GM12878 (cell line): ENCODE data around the gene CMTM2. TPM values are rescaled to one million over a fixed set of nuclear protein-coding genes. Genes with fewer than 3 reads are reported as not detected.

Source experiments
- ATAC-seq: fragments of 200-7000 bp; cut with Tn5 transposase; 3 replicates; pipeline ENCODE4 v1.9.1; 2020; ENCODE audit warnings: mild to moderate bottlenecking, moderate library complexity
- BruUV-seq: library from RNA; stranded (reverse); fragments of 400-500 nt; replicated peaks from 2 replicates; lab custom pipeline; 2021; lab: Mats Ljungman, UMichigan
- CTCF ChIA-PET: fragments of 300-600 bp; sonication (Branson Sonifier 250); formaldehyde crosslinking; extraction: SDS; loops from one replicate; lab custom pipeline; 2021; ENCODE audit warnings: inconsistent platforms; lab: Yijun Ruan, JAX
- POLR2A ChIA-PET: fragments of 350-600 bp; formaldehyde crosslinking; extraction: SDS; loops from one replicate; lab custom pipeline; 2021; ENCODE audit warnings: inconsistent platforms; lab: Charles Lee
- RAD21 ChIA-PET: fragments of 300-600 bp; sonication (Branson Sonifier 250); formaldehyde crosslinking; loops from one replicate; lab custom pipeline; 2023; ENCODE audit warnings: antibody characterized with exemption; ENCODE audit not compliant: unreplicated experiment; lab: Charles Lee
- SMC1A ChIA-PET: fragments of 300-600 bp; sonication (Branson Sonifier 250); formaldehyde crosslinking; loops from one replicate; lab custom pipeline; 2023; ENCODE audit not compliant: unreplicated experiment, uncharacterized antibody; lab: Charles Lee
- DNase-seq: peaks from one replicate; pipeline ENCODE4 v3.0.0-alpha.2; 2011; ENCODE audit warnings: low read depth, low spot score
- FAIRE-seq: peaks from 3 replicates; lab custom pipeline; 2011; peaks lifted over from hg19 to GRCh38; lab: Jason Lieb, UNC
- H2AFZ ChIP-seq: 2 replicates; pipeline ENCODE4 v1.6.0; 2011; ENCODE audit warnings: low read depth, low read length, control low read depth; ENCODE audit not compliant: control insufficient read depth
- H3K27ac ChIP-seq: 2 replicates; pipeline ENCODE4 v1.5.1; 2011; ENCODE audit warnings: control low read depth; ENCODE audit not compliant: control insufficient read depth, insufficient read depth
- H3K27me3 ChIP-seq, 2 experiments: replicated peaks in 1 of 2; 2 replicates each; pipeline versions ENCODE4 v1.6.0 to v1.6.1; 2011; ENCODE audit warnings: low read length in 1 of 2; ENCODE audit not compliant: control insufficient read depth in 2 of 2, insufficient read depth in 2 of 2
- H3K36me3 ChIP-seq, 2 experiments: 2 replicates each; pipeline ENCODE4 v1.5.1; 2011; ENCODE audit warnings: low read length in 1 of 2; ENCODE audit not compliant: control insufficient read depth in 2 of 2, insufficient read depth in 2 of 2
- H3K4me1 ChIP-seq: 2 replicates; pipeline ENCODE4 v1.6.1; 2011; ENCODE audit warnings: mild to moderate bottlenecking, low read length, moderate library complexity, mixed read lengths; ENCODE audit not compliant: control insufficient read depth, insufficient read depth
- H3K4me2 ChIP-seq: 2 replicates; pipeline ENCODE4 v1.6.0; 2011; ENCODE audit warnings: control low read depth; ENCODE audit not compliant: control insufficient read depth, insufficient read depth
- H3K4me3 ChIP-seq: fragments of 200-600 bp; sonication (generic); 2 replicates; pipeline ENCODE4 v1.5.1; 2016
- H3K79me2 ChIP-seq: 2 replicates; pipeline ENCODE4 v1.6.0; 2011; ENCODE audit warnings: low read length; ENCODE audit not compliant: control insufficient read depth, insufficient read depth
- H3K9ac ChIP-seq: 2 replicates; pipeline ENCODE4 v1.8.0; 2011; ENCODE audit warnings: low read length, control low read depth, mixed read lengths; ENCODE audit not compliant: control insufficient read depth, insufficient read depth
- H3K9me3 ChIP-seq: replicated peaks from 3 replicates; pipeline ENCODE4 v1.5.1; 2011; ENCODE audit warnings: mild to moderate bottlenecking, low read length; ENCODE audit not compliant: control insufficient read depth, insufficient read depth
- H4K20me1 ChIP-seq: 2 replicates; pipeline ENCODE4 v1.6.0; 2011; ENCODE audit not compliant: control insufficient read depth, insufficient read depth
- BHLHE40 ChIP-seq, 2 experiments: fragments of 450-650 bp in 1 of 2; IDR thresholded peaks; 2 replicates each; pipeline ENCODE4 v1.6.1; 2011 to 2017; ENCODE audit warnings: low read depth in 2 of 2, borderline replicate concordance in 1 of 2, improper control_type of control experiment in 1 of 2, low read length in 1 of 2, mild to moderate bottlenecking in 1 of 2
- CBX5 ChIP-seq: sonication (generic); IDR thresholded peaks from 2 replicates; pipeline ENCODE4 v1.6.1; 2016; ENCODE audit warnings: low read depth, moderate library complexity, mild to moderate bottlenecking, inconsistent platforms
- DPF2 ChIP-seq: fragments of 450-650 bp; IDR thresholded peaks from 2 replicates; pipeline ENCODE4 v1.6.1; 2017; ENCODE audit warnings: mild to moderate bottlenecking
- EGR1 ChIP-seq, 2 experiments: IDR thresholded peaks; 1 replicate in 1 of 2; 2 replicates in 1 of 2; pipeline ENCODE4 v1.6.1; 2011 to 2012; ENCODE audit warnings: low read depth in 2 of 2, low read length in 2 of 2, borderline replicate concordance in 1 of 2, mild to moderate bottlenecking in 1 of 2, moderate library complexity in 1 of 2
- GATAD2B ChIP-seq: fragments of 450-650 bp; conservative IDR thresholded peaks from 2 replicates; pipeline ENCODE4 v1.6.1; 2017; ENCODE audit warnings: low read depth, mild to moderate bottlenecking, moderate library complexity
- IKZF1 ChIP-seq: fragments of 450-650 bp; conservative IDR thresholded peaks from 2 replicates; pipeline ENCODE4 v1.6.1; 2017; ENCODE audit warnings: antibody characterized with exemption, mild to moderate bottlenecking
- LARP7 ChIP-seq: fragments of 450-650 bp; IDR thresholded peaks from 2 replicates; pipeline ENCODE4 v1.6.1; 2017; ENCODE audit warnings: mild to moderate bottlenecking
- MTA2 ChIP-seq: fragments of 450-650 bp; IDR thresholded peaks from 2 replicates; pipeline ENCODE4 v1.6.1; 2016; ENCODE audit warnings: low read depth, mild to moderate bottlenecking, moderate library complexity
- MTA3 ChIP-seq: IDR thresholded peaks from 2 replicates; pipeline ENCODE4 v1.6.1; 2012; ENCODE audit warnings: low read length, inconsistent platforms, borderline replicate concordance
- NR2F1 ChIP-seq: fragments of 450-650 bp; conservative IDR thresholded peaks from 2 replicates; pipeline ENCODE4 v1.6.1; 2017; ENCODE audit warnings: mild to moderate bottlenecking
- POLR2A ChIP-seq: IDR thresholded peaks from 2 replicates; pipeline ENCODE4 v1.6.1; 2011; ENCODE audit warnings: low read depth, mild to moderate bottlenecking, low read length
- RB1 ChIP-seq: fragments of 450-650 bp; formaldehyde crosslinking; IDR thresholded peaks from 2 replicates; pipeline ENCODE4 v1.6.1; 2017; ENCODE audit warnings: mild to moderate bottlenecking, borderline replicate concordance
- SMARCA5 ChIP-seq: fragments of 450-650 bp; IDR thresholded peaks from 2 replicates; pipeline ENCODE4 v1.6.1; 2017; ENCODE audit warnings: mild to moderate bottlenecking
- SMC3 ChIP-seq: IDR thresholded peaks from 2 replicates; pipeline ENCODE4 v1.6.1; 2011; ENCODE audit warnings: low read length, improper control_type of control experiment, borderline replicate concordance
- ZBED1 ChIP-seq: IDR thresholded peaks from 2 replicates; pipeline ENCODE4 v1.6.1; 2016; ENCODE audit warnings: borderline replicate concordance
- WGBS: methylation state at CpG from one replicate; pipeline ENCODE4 v1.1.6; 2016; ENCODE audit warnings: low lambda C conversion rate; ENCODE audit not compliant: insufficient replicate concordance, insufficient coverage; ENCODE audit errors: missing lambda C conversion rate; 5-methylcytosine and 5-hydroxymethylcytosine counted together
- in situ Hi-C: fragments of 300-500 bp; cut with MboI; formaldehyde crosslinking; loops from 9 replicates; pipeline ENCODE4 v1.14.3; 2018; ENCODE audit warnings: mixed read lengths
- intact Hi-C: fragments of 100-400 bp; cut with micrococcal nuclease; formaldehyde crosslinking; loops from one replicate; pipeline ENCODE4 v1.14.2; 2022; ENCODE audit not compliant: unreplicated experiment
- polyA plus RNA-seq, 11 experiments: library from polyadenylated mRNA; depleted of rRNA in 4 of 11; unstranded in 6 of 11; stranded (reverse) in 5 of 11; fragments of >200 nt; fragmentation: Nextera tagmentation in 4 of 11; fragmentation: Illumina TruSeq in 1 of 11; extraction: Ambion mirVana in 4 of 11; extraction: Trizol in 1 of 11; gene quantifications; 1 replicate in 1 of 11; 2 replicates in 10 of 11; pipeline versions ENCODE4 v1.2.1 to v1.2.3, GENCODE V29; 2011 to 2016; ENCODE audit warnings: inconsistent platforms in 2 of 11, missing spikeins in 2 of 11, low read depth in 1 of 11
- total RNA-seq, 4 experiments: library from RNA; depleted of rRNA in 3 of 4; stranded (reverse); fragments of >200 nt in 3 of 4; fragmentation: Illumina TruSeq in 1 of 4; extraction: Trizol in 1 of 4; gene quantifications; 2 replicates each; pipeline versions ENCODE4 v1.2.1 to v1.2.3, GENCODE V29; 2013 to 2021
- TF ChIP-seq, protein P1 (sequence below), 3 experiments: IDR thresholded peaks in 2 of 3; conservative IDR thresholded peaks in 1 of 3; 2 replicates each; pipeline ENCODE4 v1.5.1; 2011; ENCODE audit warnings: low read depth in 3 of 3, low read length in 3 of 3, mild to moderate bottlenecking in 3 of 3, control low read depth in 2 of 3, moderate library complexity in 2 of 3, inconsistent platforms in 1 of 3, mixed read lengths in 1 of 3; ENCODE audit not compliant: control insufficient read depth in 2 of 3, insufficient read depth in 1 of 3; ENCODE audit errors: extremely low read depth in 1 of 3
- TF ChIP-seq, protein P2 (sequence below): fragments of 450-650 bp; IDR thresholded peaks from 2 replicates; pipeline ENCODE4 v1.6.1; 2017; ENCODE audit warnings: mild to moderate bottlenecking, moderate library complexity

CMTM2 gene
- total and polyA plus RNA-seq, 10 of the 15 experiments (the other 5 are each of a cell fraction or from before 2014, with no cell fraction given): 0.26 to 0.34 TPM; not detected in 8

DNA sequence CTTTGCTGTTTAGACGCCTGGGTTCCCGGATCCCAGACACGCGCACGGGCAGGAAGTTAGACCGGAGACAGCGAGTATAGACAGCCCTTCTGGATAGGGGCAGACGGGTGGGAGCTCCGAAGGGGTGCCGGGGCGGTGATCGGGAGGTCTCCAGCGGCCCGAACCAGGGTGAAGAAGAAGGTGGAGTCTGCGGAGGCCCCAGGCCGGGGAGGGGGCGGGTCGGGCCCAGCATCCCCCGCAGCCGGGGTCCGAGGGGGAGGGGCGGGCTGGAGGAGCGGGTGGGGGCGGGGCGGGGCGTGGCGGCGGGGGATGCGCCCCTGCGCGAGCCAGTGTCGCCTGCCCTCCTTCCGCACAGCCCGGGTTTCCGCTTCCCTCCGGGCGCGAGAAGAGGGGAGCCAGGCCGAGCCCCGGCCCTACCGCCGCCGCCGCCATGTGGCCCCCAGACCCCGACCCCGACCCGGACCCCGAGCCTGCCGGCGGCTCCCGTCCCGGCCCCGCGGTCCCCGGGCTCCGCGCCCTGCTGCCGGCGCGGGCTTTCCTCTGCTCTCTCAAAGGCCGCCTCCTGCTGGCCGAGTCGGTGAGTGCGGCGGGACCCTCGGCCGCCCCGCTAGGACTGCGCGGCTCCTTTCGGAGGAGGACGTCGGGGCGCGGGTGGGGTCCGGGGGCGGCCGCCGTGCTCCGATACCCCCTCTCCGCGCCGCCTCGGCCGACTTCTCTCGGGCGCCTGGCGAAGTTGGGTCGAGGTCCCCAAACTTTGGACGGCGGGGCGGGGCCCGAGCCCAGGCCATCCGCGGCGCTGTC is 25.3 kb downstream of the CMTM2 start, which contains the start of gene CMTM3:
CMTM3 (plus strand) TSS at position 329 of the 801 bp plus-strand sequence; CDS start at position 431, 102 bp downstream.
- ChIA-PET SMC1A (interaction anchor here (1.3 to 1.8 kb wide), 3 partner anchors 14 to 53 kb away, joined by 5 read pairs; partner anchors contain the start of gene CKLF), POLR2A (interaction anchor here (0.5 to 1.2 kb wide), 2 partner anchors 14 to 65 kb away, joined by 4 to 5 read pairs; no protein-coding TSS in a partner anchor), CTCF (interaction anchor here (0.7 to 3.7 kb wide), 9 partner anchors 11 to 871 kb away, joined by 3 to 24 read pairs (median 3); no protein-coding TSS in a partner anchor), RAD21 (interaction anchor here (0.6 to 1.8 kb wide), 8 partner anchors 15 to 198 kb away, joined by 3 to 8 read pairs (median 4); no protein-coding TSS in a partner anchor)
- no peak for DNase-seq
- peaks cover 0 to 2% of the 10 kb centered on the region in 2 experiments; a peak in 2 of 4 replicates for H3K36me3 ChIP-seq
- H3K4me1 ChIP-seq: peaks cover 17% of the 10 kb centered on the region
- H3K79me2 ChIP-seq: no peaks in the 10 kb centered on the region
- no peaks in the 10 kb centered on the region for H4K20me1 ChIP-seq
- WGBS: 0% methylated on average over 44 of the region's 96 CpGs
- FAIRE-seq: no peak
- in situ Hi-C loops: no loop called here
- H3K27ac ChIP-seq: peak within 1 kb of the TSS; percentile 32; the same call in 1 of the 2 replicates
- intact Hi-C loops: loop anchor here (1.0 to 5.0 kb wide), 3 partner anchors 52 to 198 kb away; partner anchors contain the start of genes CKLF and TK2
- peak within 1 kb of the TSS; percentile 81 for H3K4me2 ChIP-seq
- no peaks in the 10 kb centered on the region for H3K27me3 ChIP-seq
- peak within 1 kb of the TSS; percentile 62 for H3K9ac ChIP-seq
- H2AFZ ChIP-seq: peak within 1 kb of the TSS; percentile 47
- ATAC-seq: peak; percentile 67
- peaks cover 14% of the 10 kb centered on the region; the same call in 2 of the 3 replicates for H3K9me3 ChIP-seq
- H3K4me3 ChIP-seq: peak within 1 kb of the TSS; percentile 72
- no TSS peak for BruUV-seq
- TF ChIP-seq, protein P1, sequence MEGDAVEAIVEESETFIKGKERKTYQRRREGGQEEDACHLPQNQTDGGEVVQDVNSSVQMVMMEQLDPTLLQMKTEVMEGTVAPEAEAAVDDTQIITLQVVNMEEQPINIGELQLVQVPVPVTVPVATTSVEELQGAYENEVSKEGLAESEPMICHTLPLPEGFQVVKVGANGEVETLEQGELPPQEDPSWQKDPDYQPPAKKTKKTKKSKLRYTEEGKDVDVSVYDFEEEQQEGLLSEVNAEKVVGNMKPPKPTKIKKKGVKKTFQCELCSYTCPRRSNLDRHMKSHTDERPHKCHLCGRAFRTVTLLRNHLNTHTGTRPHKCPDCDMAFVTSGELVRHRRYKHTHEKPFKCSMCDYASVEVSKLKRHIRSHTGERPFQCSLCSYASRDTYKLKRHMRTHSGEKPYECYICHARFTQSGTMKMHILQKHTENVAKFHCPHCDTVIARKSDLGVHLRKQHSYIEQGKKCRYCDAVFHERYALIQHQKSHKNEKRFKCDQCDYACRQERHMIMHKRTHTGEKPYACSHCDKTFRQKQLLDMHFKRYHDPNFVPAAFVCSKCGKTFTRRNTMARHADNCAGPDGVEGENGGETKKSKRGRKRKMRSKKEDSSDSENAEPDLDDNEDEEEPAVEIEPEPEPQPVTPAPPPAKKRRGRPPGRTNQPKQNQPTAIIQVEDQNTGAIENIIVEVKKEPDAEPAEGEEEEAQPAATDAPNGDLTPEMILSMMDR (IDR thresholded peaks at IDR 0.05 in 2 of 3, conservative IDR thresholded peaks at IDR 0.05 in 1 of 3; ENCODE audit: control insufficient read depth in 2 of 3, extremely low read depth in 1 of 3, insufficient read depth in 1 of 3, low read depth in 3 of 3, low read length in 3 of 3): peak; percentile 43 to 69 (median 63); a peak in 5 of 6 replicates
- no peak for TF ChIP-seq MTA3
- 0 out of 2 replicates have a peak, but pooled peaks have one; percentile 48 for TF ChIP-seq CBX5
- peak; percentile 69; the same call in 1 of the 2 replicates for TF ChIP-seq GATAD2B
- TF ChIP-seq SMARCA5: peak; percentile 70
- TF ChIP-seq, protein P2, sequence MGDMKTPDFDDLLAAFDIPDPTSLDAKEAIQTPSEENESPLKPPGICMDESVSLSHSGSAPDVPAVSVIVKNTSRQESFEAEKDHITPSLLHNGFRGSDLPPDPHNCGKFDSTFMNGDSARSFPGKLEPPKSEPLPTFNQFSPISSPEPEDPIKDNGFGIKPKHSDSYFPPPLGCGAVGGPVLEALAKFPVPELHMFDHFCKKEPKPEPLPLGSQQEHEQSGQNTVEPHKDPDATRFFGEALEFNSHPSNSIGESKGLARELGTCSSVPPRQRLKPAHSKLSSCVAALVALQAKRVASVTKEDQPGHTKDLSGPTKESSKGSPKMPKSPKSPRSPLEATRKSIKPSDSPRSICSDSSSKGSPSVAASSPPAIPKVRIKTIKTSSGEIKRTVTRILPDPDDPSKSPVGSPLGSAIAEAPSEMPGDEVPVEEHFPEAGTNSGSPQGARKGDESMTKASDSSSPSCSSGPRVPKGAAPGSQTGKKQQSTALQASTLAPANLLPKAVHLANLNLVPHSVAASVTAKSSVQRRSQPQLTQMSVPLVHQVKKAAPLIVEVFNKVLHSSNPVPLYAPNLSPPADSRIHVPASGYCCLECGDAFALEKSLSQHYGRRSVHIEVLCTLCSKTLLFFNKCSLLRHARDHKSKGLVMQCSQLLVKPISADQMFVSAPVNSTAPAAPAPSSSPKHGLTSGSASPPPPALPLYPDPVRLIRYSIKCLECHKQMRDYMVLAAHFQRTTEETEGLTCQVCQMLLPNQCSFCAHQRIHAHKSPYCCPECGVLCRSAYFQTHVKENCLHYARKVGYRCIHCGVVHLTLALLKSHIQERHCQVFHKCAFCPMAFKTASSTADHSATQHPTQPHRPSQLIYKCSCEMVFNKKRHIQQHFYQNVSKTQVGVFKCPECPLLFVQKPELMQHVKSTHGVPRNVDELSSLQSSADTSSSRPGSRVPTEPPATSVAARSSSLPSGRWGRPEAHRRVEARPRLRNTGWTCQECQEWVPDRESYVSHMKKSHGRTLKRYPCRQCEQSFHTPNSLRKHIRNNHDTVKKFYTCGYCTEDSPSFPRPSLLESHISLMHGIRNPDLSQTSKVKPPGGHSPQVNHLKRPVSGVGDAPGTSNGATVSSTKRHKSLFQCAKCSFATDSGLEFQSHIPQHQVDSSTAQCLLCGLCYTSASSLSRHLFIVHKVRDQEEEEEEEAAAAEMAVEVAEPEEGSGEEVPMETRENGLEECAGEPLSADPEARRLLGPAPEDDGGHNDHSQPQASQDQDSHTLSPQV: 0 out of 2 replicates have a peak, but pooled peaks have one; percentile 51
- peak; percentile 30; the same call in 1 of the 2 replicates for TF ChIP-seq SMC3
- TF ChIP-seq MTA2: peak; percentile 4; the same call in 1 of the 2 replicates
- peak; percentile 46; the same call in 1 of the 2 replicates for TF ChIP-seq IKZF1
- peak; percentile 35; the same call in 1 of the 2 replicates for TF ChIP-seq RB1
- 0 out of 2 replicates have a peak, but pooled peaks have one; percentile 48 for TF ChIP-seq DPF2
- peak; percentile 59; the same call in 1 of the 2 replicates for TF ChIP-seq POLR2A
- TF ChIP-seq ZBED1: no peak
- TF ChIP-seq BHLHE40 (IDR thresholded peaks at IDR 0.05; ENCODE audit: borderline replicate concordance in 1 of 2, low read depth in 2 of 2, low read length in 1 of 2): peak in 1 of 2 experiments; percentile 42; a peak in 2 of 4 replicates
- peak; percentile 55; the same call in 1 of the 2 replicates for TF ChIP-seq LARP7
- TF ChIP-seq EGR1 (IDR thresholded peaks at IDR 0.05; ENCODE audit: borderline replicate concordance in 1 of 2, low read depth in 2 of 2, low read length in 2 of 2): peak in 1 of 2 experiments; percentile 48; a peak in 1 of 3 replicates
- TF ChIP-seq NR2F1: peak; percentile 25; the same call in 1 of the 2 replicates
